Left hindlimb (tissue), 1 donor: ENCODE measurements around the gene GPR119.
"Not testable (repeated sequence)": the region's sequence is repeated elsewhere in the genome, so short reads cannot be mapped to it uniquely, and the experiment has no call there.

Experiments used
- DNase-seq: peaks from one replicate; pipeline ENCODE4 v3.0.0-alpha.2; 2018

The GPR119 gene

DNA sequence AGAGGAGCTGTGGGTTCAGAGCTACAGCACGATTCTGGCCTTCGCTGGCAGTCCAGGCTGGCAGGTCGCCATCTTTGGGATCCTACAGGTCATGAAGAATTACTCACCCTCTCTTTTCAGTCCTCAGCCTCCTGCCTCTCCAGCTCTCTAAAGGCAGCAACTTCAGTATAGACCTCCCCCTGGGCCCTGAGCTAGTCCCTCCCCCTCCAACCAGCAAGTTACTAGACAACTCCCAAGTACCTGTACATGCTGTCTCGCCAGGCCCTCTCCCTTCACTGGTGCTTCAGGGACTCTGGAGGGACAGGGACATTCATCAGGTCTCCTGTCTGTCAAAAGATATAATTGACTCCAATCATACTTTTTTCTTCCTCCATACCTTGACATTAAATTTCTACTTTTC is at the start of gene GPR119:
Gene GPR119, minus strand, starts transcription at position 155 of the 400 bp plus-strand sequence. CDS start 227 bp downstream, outside the sequence.
- DNase-seq = no peak

DNA sequence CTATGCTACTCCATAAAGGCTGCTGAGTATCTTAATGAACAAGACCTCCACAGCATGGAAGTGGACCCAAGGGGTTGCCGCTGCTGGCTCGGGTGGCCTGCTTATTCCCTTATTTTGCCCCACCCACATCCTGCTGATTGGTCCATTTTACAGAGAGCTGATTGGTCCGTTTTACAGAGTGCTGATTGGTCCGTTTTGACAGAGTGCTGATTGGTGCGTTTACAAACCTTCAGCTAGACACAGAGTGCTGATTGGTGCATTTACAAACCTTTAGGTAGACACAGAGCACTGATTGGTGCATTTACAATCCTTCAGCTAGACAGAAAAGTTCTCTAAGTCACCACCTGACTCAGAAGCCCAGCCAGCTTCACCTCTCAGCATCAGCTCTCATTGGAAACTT is 43.8 kb upstream of the GPR119 start:
- DNase-seq = not testable (repeated sequence)

DNA sequence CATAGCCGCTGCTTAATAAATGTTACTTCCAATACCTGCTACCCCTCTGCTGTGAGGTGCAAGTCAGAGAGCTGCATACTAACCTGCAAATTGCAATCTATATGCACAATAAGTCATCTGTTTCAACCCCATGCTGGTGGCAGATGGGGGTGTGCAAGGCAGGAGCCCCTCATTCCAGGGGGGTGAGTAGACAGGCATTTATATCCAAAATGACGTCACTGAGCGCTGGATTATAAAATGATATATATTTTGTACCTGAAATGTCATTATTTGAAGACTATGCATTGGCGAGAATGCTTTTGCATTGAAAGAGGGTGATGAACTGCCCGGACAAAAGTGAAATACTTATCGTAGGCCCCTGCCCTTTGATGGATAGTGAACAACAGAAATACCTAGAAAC is 41.1 kb upstream of the GPR119 start:
- DNase-seq = no peak

GRCh38 chrX:130419263-130419662 is 33.8 kb upstream of the GPR119 start:
- DNase-seq = no peak

GRCh38 chrX:130418740-130419139 is 33.3 kb upstream of the GPR119 start:
- DNase-seq = no peak

DNA sequence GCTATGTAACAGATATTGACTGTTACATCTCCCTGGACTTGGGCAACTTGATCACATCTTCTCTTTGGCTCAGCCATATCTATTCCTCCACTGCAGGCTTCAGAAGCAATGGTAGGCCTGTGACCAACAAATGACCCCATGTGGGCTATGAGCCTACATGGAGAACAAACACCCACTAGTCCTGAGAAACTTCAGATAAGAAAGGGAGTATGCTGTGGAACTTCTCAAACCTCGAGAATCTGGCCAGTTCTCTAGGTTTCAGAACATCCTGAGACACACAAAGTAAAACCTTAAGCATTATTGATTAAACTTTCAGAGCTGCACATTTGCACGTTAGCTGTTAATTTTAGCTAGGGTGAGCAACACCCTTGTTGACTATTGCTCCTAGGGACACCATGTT is 32.6 kb upstream of the GPR119 start:
- DNase-seq = no peak

DNA sequence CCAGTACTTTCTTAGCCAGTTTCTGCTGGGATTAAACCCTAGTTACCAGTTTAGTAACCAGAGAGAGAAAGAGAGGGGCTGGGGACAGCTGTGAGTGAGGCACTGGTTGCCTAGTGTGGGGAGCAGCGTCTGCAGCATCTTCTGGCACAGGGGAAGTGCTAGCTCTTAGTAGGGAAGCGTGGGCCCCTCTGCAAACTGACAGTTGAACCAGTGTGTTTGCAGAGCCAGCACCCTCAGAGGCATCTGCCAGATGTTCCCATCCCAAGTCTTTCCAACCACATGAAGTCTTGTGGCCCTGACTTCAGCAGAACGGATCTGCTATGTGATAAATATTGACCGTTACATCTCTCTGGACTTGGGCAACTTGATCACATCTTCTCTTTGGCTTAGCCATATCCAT is 31.3 kb upstream of the GPR119 start:
- DNase-seq = no peak

GRCh38 chrX:130415201-130415600 is 29.7 kb upstream of the GPR119 start:
- no peak for DNase-seq

DNA sequence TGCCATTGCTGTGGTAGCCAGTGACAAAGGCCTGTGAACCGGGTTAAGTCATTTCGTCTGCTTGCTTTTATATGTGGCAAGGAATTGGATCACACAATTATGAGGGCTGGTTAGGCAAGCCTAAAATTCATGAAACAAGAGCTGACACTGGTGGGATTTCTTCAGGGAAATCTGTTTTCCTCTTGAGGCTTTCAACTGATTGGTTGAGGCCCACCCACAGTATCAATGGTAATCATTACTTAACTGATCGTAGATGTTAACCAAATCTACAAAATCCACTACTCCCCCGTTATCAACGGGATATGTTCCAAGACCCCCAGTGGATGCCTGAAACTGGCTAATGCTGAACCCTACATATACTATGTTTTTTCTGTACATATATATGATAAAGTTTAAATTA is 29.3 kb upstream of the GPR119 start:
- no peak for DNase-seq

DNA sequence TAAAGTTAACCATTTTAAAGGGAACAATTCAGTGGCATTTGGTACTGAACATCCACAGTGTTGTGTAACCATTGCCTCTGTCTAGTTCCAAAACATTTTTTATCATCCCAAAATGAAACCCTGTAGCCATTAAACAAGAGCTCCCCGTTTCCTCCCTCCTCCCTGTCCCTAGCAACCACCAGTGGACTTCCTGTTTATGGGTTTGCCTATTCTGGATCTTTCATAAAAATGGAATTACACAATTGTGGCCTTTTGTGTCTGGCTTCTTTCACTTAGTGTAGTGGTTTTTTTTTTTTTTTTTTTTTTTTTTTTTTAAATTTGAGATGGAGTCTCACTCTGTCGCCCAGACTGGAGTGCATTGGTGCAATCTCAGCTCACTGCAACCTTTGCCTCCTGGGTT is 27.9 kb upstream of the GPR119 start:
- DNase-seq = no peak

DNA sequence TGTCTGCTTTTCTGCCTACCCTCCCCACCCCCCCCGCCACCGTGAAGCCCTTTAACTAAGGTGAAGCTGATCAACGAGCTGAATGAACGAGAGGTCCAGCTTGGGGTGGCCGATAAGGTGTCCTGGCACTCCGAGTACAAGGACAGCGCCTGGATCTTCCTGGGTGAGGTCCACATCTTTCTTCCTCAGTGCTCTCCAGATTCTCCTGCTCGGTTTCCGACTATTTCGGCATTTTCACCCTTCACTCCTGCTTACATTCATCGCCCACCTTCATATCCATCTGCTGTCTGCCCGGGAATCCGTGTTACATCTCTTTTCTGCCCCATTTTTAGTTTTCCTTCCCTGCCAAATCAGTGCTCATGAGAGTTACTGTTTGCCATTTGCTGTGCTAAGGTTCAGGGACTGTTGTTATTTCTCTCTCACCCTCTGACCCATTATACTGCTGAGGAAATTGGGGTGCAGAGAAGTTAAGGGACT is 16.8 kb upstream of the GPR119 start:
- no peak for DNase-seq

DNA sequence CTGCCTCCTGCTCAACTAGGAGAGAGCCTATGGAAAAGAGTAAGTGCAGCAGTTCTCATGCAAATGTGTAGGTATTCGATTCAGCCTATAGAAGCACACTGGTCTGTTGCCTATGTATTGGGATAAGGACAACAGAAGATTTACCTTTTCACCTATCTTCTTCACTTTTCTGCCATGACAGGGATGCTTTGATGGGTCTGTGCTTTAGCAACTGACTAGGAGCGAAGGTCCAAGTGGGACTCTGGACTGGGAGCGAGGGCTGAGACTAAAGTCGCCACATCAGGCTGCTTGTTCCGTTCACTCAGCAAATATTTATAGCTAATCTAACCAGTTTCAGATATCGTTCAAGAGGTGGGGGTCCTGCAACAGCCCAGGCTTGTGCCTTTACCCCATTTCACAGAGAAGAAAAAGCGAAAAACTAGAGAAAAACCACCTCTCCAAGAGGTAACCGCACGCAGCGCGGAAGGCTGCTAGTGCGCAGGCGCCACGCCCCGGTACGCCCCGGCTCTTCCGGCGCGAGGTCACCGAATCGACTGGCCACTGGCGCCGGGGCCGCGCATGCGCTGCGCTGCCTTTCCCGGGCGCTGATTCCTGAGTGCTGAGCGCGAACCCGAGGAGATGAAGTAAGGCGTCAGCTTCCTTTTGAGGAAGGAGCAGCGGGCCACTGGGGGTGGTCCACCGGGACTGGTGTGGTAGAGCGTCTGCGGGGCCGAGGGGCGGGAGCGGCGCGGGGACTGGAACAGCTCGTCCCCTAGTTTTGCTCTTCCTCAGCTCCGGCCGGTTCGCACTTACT is 16.1 kb upstream of the GPR119 start, which contains the start of gene RBMX2:
Gene RBMX2, plus strand, starts transcription at position 573 of the 793 bp plus-strand sequence. Its CDS starts 46 bp downstream, at position 619.
- peak; percentile 80 for DNase-seq

- DNase-seq = no peak
Measured at GRCh38 chrX:130395341-130395740, 9.9 kb upstream of the GPR119 start.

- no peak for DNase-seq
Measured at GRCh38 chrX:130393451-130394074, 8.1 kb upstream of the GPR119 start.

DNA sequence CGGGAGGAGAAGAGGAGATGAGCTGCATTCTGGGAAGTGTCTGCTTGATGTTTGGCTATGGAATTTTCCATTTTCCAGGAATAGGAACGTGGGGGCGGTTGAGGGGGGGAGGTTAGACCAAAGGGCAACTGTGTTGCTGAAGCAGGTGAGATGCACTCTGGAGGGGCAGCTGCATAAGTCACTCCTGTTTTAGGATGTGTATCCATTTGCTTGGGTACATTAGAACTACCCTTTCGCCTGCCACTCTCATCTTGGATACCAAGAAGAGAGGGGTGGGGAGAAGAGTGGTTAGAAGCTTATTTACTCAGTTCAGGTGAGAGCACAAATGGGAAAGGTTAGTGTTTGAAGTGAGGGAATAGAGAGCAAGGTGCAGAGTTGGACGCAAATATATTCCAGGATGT is 934 bp upstream of the GPR119 start:
- DNase-seq = no peak

GRCh38 chrX:130378024-130378669 is 7.3 kb downstream of the GPR119 start:
- DNase-seq = no peak

DNA sequence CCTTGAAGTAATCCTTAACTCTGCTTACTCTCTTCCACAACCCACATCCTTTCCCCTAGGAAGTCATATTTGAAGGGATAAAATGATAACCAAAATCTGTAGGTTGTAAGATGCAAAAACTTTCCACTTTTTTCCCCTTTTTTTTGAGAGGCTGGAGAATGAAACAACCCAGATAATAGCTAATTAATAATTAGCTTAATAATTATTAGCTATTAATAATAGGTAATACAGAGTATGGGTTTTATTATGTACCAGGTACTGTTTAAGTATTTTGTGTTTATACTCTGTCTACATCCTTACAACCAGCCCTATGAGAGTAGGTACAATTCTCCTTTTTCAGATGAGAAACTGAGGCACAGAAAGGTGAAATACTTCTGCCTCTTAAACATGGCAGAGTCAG is 9.4 kb downstream of the GPR119 start:
- DNase-seq = no peak

DNA sequence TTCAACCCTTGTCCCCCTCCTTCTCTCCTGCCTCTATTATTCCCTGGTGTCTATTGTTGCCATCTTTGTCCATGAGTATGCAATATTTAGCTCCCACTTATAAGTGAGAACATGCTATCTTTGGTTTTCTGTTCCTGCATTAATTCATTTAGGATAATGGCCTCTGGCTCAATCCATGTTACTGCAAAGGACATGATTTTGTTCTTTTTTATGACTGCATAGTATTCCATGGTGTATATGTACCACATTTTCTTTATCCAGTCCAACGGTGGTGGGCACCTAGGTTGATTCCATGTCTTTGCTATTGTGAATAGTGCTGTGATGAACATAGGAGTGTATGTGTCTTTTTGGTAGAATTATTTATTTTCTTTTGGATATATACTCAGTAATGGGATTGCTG is 33.4 kb downstream of the GPR119 start:
- not testable (repeated sequence) for DNase-seq

DNA sequence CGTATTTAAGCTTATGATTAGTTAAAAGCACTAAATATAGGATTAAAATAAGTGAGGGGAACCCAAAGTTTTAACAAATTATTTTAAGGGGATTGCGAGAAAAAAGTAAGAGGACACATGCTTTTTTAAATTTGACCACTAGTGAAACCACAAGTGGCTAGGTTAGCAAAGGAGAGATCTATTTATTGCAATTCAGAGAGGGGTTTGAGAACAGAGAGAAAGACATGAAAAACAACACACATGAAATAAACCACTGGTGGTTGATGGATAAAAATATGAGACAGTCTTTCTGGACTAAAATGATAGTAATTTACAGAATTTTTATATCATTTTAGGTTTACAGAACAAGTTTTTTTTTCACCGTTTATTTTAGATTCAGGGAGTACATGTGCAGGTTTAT is 33.9 kb downstream of the GPR119 start:
- DNase-seq = no peak

DNA sequence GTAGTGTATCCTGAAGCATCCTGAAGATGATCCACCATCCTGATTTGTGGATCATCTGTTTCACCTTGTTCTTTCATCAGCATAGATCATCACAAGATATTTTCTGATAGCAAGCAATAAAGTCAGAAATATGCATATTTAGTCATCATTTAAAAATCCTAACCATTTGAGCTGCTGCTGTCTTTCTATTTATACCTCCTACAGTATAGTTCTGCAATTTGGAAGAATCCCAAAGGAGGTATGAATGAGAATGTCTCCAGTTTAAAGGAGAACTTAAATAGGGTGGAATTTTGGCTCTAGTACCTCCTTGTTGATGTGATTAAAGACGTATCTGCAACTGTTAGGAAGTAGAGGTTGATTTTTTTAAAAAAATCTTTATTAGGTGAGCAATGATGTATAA is 38.2 kb downstream of the GPR119 start:
- no peak for DNase-seq

DNA sequence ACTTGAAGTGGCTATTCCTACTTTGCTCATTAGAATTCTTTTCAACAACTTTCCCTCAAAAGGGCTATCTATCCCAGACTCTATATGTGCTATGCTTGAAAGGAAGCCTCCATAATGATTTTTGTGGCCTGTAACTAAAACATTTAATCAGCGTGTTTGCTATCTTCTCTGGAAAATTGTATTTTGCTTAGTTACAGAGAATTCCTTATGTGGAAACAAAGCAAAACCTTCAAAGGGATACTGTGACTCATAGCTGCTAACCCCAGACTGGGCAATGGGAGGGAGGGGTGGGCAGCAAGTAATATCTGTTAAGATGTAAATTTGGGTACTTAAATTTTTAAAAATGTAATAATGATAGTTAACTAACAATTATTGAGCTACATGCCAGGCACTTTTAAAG is 42.1 kb downstream of the GPR119 start:
- DNase-seq = no peak

DNA sequence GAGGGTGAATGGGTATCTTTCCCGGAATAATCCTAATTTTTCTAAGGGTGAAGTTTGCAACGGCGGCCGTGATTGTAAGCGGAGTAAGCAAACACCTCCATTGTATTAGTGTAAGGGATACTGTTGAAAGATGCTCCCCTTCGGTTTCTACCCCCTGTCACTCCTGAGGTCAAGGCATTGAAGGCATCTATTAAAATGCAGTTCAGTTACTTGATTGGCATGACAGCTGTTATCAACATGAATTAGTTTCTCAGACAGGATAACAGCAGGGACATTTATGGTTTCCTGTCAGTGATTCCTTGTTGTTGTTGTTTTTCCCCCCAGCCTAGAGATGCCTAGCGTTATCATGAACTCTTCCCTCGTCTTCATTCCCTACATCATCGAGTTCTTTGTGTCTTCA is 45.2 kb downstream of the GPR119 start:
- DNase-seq = no peak

- DNase-seq = peak; percentile 86
Measured at GRCh38 chrX:130339408-130340222, 45.9 kb downstream of the GPR119 start, which contains the start of gene SLC25A14. Gene SLC25A14, plus strand, starts transcription at chrX:130339919. Its CDS starts 360 bp downstream, at chrX:130340279.
